MM.1S (cell line): ENCODE measurements around the gene SLC29A3.

ENCODE experiments used
- DNase-seq: peaks from one replicate; pipeline ENCODE4 v3.0.0-alpha.2; 2015
- H2AFZ ChIP-seq: fragments of 300-600 bp; sonication (generic); 2 replicates; pipeline ENCODE4 v1.6.0; 2016; ENCODE audit warnings: antibody characterized with exemption, low read length
- H3F3A ChIP-seq: fragments of 300-600 bp; sonication (generic); 2 replicates; pipeline ENCODE4 v1.6.1; 2016; ENCODE audit warnings: mild to moderate bottlenecking, antibody characterized with exemption, low read length, moderate library complexity, mixed read lengths; ENCODE audit not compliant: insufficient read depth
- H3K27ac ChIP-seq: fragments of 300-600 bp; sonication (generic); 2 replicates; pipeline ENCODE4 v1.5.1; 2016; ENCODE audit warnings: mild to moderate bottlenecking, low read length
- H3K27me3 ChIP-seq: fragments of 300-600 bp; sonication (generic); replicated peaks from 2 replicates; pipeline ENCODE4 v1.6.0; 2016; ENCODE audit warnings: low read length; ENCODE audit not compliant: insufficient read depth
- H3K36me3 ChIP-seq: fragments of 300-600 bp; sonication (generic); replicated peaks from 2 replicates; pipeline ENCODE4 v1.6.1; 2016; ENCODE audit warnings: mild to moderate bottlenecking, low read length, mixed read lengths; ENCODE audit not compliant: insufficient read depth
- H3K4me1 ChIP-seq: fragments of 300-600 bp; sonication (generic); 2 replicates; pipeline ENCODE4 v1.6.1; 2016; ENCODE audit warnings: low read length, mixed read lengths
- H3K4me2 ChIP-seq: fragments of 300-600 bp; sonication (generic); 2 replicates; pipeline ENCODE4 v1.6.0; 2016; ENCODE audit warnings: low read depth, low read length
- H3K4me3 ChIP-seq: fragments of 300-600 bp; sonication (generic); 2 replicates; pipeline ENCODE4 v1.5.1; 2016; ENCODE audit warnings: low read length, mixed read lengths
- H3K79me2 ChIP-seq: fragments of 300-600 bp; sonication (generic); 2 replicates; pipeline ENCODE4 v1.6.1; 2016; ENCODE audit warnings: mixed run types, low read length, mixed read lengths
- H3K9ac ChIP-seq: fragments of 300-600 bp; sonication (generic); 2 replicates; pipeline ENCODE4 v1.6.1; 2016; ENCODE audit warnings: low read length, mixed read lengths
- H3K9me2 ChIP-seq: fragments of 300-600 bp; sonication (generic); replicated peaks from 2 replicates; pipeline ENCODE4 v1.6.1; 2016; ENCODE audit warnings: mild to moderate bottlenecking, low read length, mixed read lengths; ENCODE audit not compliant: insufficient read depth
- H3K9me3 ChIP-seq: fragments of 300-600 bp; sonication (generic); replicated peaks from 2 replicates; pipeline ENCODE4 v1.6.1; 2016; ENCODE audit warnings: mild to moderate bottlenecking, low read length, mixed read lengths; ENCODE audit not compliant: insufficient read depth
- H4K20me1 ChIP-seq: fragments of 300-600 bp; sonication (generic); 2 replicates; pipeline ENCODE4 v1.6.1; 2016; ENCODE audit warnings: mild to moderate bottlenecking, low read length, moderate library complexity, mixed read lengths; ENCODE audit not compliant: insufficient read depth
- EZH2 ChIP-seq: fragments of 300-600 bp; sonication (generic); optimal IDR thresholded peaks from 2 replicates; pipeline ENCODE3; 2017; ENCODE audit warnings: low read depth, mild to moderate bottlenecking, antibody characterized with exemption, low read length, mixed read lengths
- EZH2phosphoT487 ChIP-seq: fragments of 300-600 bp; sonication (generic); IDR thresholded peaks from 2 replicates; pipeline ENCODE4 v1.6.1; 2018; ENCODE audit warnings: antibody characterized with exemption, low read length
- TF ChIP-seq, protein P1 (sequence below): fragments of 300-600 bp; sonication (generic); IDR thresholded peaks from 2 replicates; pipeline ENCODE4 v1.5.1; 2016; ENCODE audit warnings: antibody characterized with exemption, low read length, mixed read lengths

SLC29A3 gene

DNA sequence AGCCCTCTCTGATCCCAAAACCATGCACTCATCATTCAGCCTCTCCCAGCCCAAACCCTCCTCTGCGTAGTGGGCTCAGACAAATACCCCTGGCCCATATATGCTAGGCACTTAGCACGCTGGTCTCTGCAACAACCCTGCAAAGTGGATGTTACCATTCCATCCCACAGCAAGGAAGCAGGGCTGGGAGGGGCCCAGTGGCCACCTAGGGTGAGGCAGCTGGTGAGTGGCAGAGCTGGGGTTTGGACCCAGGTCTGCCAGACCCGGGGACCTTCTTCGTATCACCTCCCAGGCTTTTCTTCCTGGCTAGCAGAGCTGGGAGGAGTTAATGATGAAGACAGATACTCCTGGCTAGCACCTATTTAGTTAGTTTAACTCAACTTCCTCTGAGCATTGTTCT lies 33.1 kb upstream of the SLC29A3 start:
- Histone ChIP-seq H3K27ac (no peak overlapping the region), H3K9ac (no peak overlapping the region), H3K27me3 (peaks cover 59% of the 10 kb centered on the region), H3K4me1 (no peaks in the 10 kb centered on the region), H3F3A (no peaks in the 10 kb centered on the region), H3K4me2 (no peak overlapping the region), H3K4me3 (no peak overlapping the region), H3K36me3 (no peaks in the 10 kb centered on the region), H2AFZ (no peak overlapping the region), H3K9me3 (no peaks in the 10 kb centered on the region), H4K20me1 (no peaks in the 10 kb centered on the region), H3K9me2 (no peaks in the 10 kb centered on the region), H3K79me2 (no peaks in the 10 kb centered on the region)
- TF ChIP-seq, protein P1, sequence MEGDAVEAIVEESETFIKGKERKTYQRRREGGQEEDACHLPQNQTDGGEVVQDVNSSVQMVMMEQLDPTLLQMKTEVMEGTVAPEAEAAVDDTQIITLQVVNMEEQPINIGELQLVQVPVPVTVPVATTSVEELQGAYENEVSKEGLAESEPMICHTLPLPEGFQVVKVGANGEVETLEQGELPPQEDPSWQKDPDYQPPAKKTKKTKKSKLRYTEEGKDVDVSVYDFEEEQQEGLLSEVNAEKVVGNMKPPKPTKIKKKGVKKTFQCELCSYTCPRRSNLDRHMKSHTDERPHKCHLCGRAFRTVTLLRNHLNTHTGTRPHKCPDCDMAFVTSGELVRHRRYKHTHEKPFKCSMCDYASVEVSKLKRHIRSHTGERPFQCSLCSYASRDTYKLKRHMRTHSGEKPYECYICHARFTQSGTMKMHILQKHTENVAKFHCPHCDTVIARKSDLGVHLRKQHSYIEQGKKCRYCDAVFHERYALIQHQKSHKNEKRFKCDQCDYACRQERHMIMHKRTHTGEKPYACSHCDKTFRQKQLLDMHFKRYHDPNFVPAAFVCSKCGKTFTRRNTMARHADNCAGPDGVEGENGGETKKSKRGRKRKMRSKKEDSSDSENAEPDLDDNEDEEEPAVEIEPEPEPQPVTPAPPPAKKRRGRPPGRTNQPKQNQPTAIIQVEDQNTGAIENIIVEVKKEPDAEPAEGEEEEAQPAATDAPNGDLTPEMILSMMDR, result no peak
- TF ChIP-seq EZH2 (no peak), EZH2phosphoT487 (no peak)
- DNase-seq, result no peak

DNA sequence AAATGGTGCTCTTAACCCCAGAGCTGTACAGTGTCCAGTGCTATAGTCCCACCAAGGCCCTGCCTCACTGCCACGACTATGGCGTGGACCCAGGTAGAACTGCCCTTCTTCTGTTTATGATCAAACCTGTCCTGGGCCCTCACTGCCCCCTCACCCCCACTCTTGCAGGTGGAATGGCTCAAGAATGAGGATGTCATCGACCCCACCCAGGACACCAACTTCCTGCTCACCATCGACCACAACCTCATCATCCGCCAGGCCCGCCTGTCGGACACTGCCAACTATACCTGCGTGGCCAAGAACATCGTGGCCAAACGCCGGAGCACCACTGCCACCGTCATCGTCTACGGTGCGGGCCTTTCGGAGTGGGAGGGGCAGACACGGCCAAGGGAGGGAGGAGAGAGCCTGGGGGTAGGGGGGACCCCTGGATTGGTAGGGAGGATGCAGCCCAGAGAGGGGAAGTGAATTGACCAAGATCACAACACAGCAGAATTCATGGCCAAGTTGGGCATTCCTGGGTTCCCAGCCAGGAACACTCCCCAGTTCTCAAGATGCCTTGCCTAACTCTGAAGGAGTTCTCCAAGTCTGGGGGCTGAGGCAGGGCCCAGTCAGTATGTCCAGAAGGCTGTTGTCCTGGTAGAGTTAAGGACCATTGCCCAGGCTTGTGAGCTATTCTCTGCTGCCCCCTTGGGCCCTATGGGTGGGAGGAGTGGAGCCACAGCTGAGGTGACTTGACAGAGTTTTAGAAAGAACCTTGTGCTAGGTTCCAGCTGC lies 32.4 kb upstream of the SLC29A3 start:
- Histone ChIP-seq H3K27me3 (peaks cover 66% of the 10 kb centered on the region), H3K27ac (no peak overlapping the region), H3K79me2 (no peaks in the 10 kb centered on the region), H3K9me2 (no peaks in the 10 kb centered on the region), H3K4me2 (no peak overlapping the region), H2AFZ (no peak overlapping the region), H4K20me1 (no peaks in the 10 kb centered on the region), H3K9me3 (no peaks in the 10 kb centered on the region), H3K36me3 (no peaks in the 10 kb centered on the region), H3K4me3 (no peak overlapping the region), H3K9ac (no peak overlapping the region), H3K4me1 (no peaks in the 10 kb centered on the region), H3F3A (no peaks in the 10 kb centered on the region)
- TF ChIP-seq EZH2 (no peak), EZH2phosphoT487 (no peak)
- TF ChIP-seq, protein P1, result no peak
- DNase-seq, result no peak

DNA sequence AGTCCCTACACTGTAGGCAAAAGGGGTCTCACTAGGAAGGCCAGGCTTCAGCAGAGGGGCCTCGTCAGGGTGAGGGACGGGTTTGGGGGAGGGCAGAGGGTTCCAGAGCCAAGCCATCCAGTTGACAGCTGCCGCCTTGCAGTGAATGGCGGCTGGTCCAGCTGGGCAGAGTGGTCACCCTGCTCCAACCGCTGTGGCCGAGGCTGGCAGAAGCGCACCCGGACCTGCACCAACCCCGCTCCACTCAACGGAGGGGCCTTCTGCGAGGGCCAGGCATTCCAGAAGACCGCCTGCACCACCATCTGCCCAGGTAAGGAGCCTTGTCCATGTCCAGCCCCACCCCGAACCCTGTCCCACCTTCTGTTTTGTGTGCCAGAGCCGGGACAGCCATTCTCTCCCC lies 31.6 kb upstream of the SLC29A3 start:
- H3K9me3 ChIP-seq, result no peaks in the 10 kb centered on the region
- no peak for TF ChIP-seq EZH2phosphoT487
- TF ChIP-seq, protein P1, result no peak
- TF ChIP-seq EZH2, result no peak
- DNase-seq, result no peak
- H3K9me2 ChIP-seq, result no peaks in the 10 kb centered on the region
- H3K79me2 ChIP-seq, result no peaks in the 10 kb centered on the region
- H3K4me3 ChIP-seq, result no peak overlapping the region
- H3K27ac ChIP-seq, result no peak overlapping the region
- H3K4me2 ChIP-seq, result no peak overlapping the region
- peaks cover 73% of the 10 kb centered on the region for H3K27me3 ChIP-seq
- no peaks in the 10 kb centered on the region for H4K20me1 ChIP-seq
- H3K9ac ChIP-seq, result no peak overlapping the region
- no peaks in the 10 kb centered on the region for H3K4me1 ChIP-seq
- H2AFZ ChIP-seq, result no peak overlapping the region
- H3F3A ChIP-seq, result no peaks in the 10 kb centered on the region
- no peaks in the 10 kb centered on the region for H3K36me3 ChIP-seq
